Measurements from ENCODE around the gene ADGRF5.

Gene ADGRF5

GRCh38 chr6:46904117-46904516 is 17.6 kb downstream of the ADGRF5 start:
- no peak for DNase-seq (ENCODE audit: low read depth)
- H3K4me3 ChIP-seq (ENCODE audit: low read length) = no peak overlapping the region
- TF ChIP-seq CTCF (IDR thresholded peaks at IDR 0.05; ENCODE audit: insufficient read depth, low read depth, low read length, missing control alignments) = no peak

GRCh38 chr6:46903175-46903574 is 18.6 kb downstream of the ADGRF5 start:
- no peak for TF ChIP-seq CTCF (IDR thresholded peaks at IDR 0.05; ENCODE audit: insufficient read depth, low read depth, low read length, missing control alignments)
- no peak overlapping the region for H3K4me3 ChIP-seq (ENCODE audit: low read length)
- DNase-seq (ENCODE audit: low read depth) = no peak

- H3K4me3 ChIP-seq (ENCODE audit: low read length) = no peak overlapping the region
- TF ChIP-seq CTCF (IDR thresholded peaks at IDR 0.05; ENCODE audit: insufficient read depth, low read depth, low read length, missing control alignments) = no peak
- no peak for DNase-seq (ENCODE audit: low read depth)
Observed at GRCh38 chr6:46901882-46902314, 19.8 kb downstream of the ADGRF5 start.

GRCh38 chr6:46900266-46900665 is 21.5 kb downstream of the ADGRF5 start:
- DNase-seq (ENCODE audit: low read depth) = no peak
- no peak overlapping the region for H3K4me3 ChIP-seq (ENCODE audit: low read length)
- no peak for TF ChIP-seq CTCF (IDR thresholded peaks at IDR 0.05; ENCODE audit: insufficient read depth, low read depth, low read length, missing control alignments)

GRCh38 chr6:46899659-46900058 is 22.1 kb downstream of the ADGRF5 start:
- TF ChIP-seq CTCF (IDR thresholded peaks at IDR 0.05; ENCODE audit: insufficient read depth, low read depth, low read length, missing control alignments) = no peak
- no peak for DNase-seq (ENCODE audit: low read depth)
- H3K4me3 ChIP-seq (ENCODE audit: low read length) = no peak overlapping the region

GRCh38 chr6:46898006-46898405 is 23.7 kb downstream of the ADGRF5 start:
- no peak for DNase-seq (ENCODE audit: low read depth)
- H3K4me3 ChIP-seq (ENCODE audit: low read length) = no peak overlapping the region
- TF ChIP-seq CTCF (IDR thresholded peaks at IDR 0.05; ENCODE audit: insufficient read depth, low read depth, low read length, missing control alignments) = no peak

- no peak for DNase-seq (ENCODE audit: low read depth)
- TF ChIP-seq CTCF (IDR thresholded peaks at IDR 0.05; ENCODE audit: insufficient read depth, low read depth, low read length, missing control alignments) = no peak
- no peak overlapping the region for H3K4me3 ChIP-seq (ENCODE audit: low read length)
Observed at GRCh38 chr6:46896871-46897270, 24.9 kb downstream of the ADGRF5 start.

Measured in epithelial cell of esophagus (primary cell).